PFSK-1 (cell line): ENCODE data around the gene HOMER1.

Experiments used
- FOXP2 ChIP-seq: optimal IDR thresholded peaks from 2 replicates; pipeline ENCODE3; 2011; ENCODE audit warnings: borderline replicate concordance, control low read depth, inconsistent platforms; ENCODE audit not compliant: insufficient read depth; ENCODE audit errors: extremely low read length, extremely low read depth
- POLR2AphosphoS5 ChIP-seq: IDR thresholded peaks from 2 replicates; pipeline ENCODE4 v1.6.1; 2012; ENCODE audit warnings: low read depth, mild to moderate bottlenecking, control low read depth, low read length, moderate library complexity
- REST ChIP-seq, 2 experiments: IDR thresholded peaks; 2 replicates each; pipeline versions ENCODE4 v1.6.1 to v1.8.0; 2011 to 2012; ENCODE audit warnings: low read depth in 2 of 2, low read length in 2 of 2, control low read depth in 1 of 2, inconsistent platforms in 1 of 2, mild to moderate bottlenecking in 1 of 2, moderate library complexity in 1 of 2; ENCODE audit not compliant: insufficient read depth in 1 of 2
- SIN3A ChIP-seq: IDR thresholded peaks from 2 replicates; pipeline ENCODE4 v1.6.1; 2012; ENCODE audit warnings: mild to moderate bottlenecking, low read length, moderate library complexity, borderline replicate concordance; ENCODE audit not compliant: insufficient read depth
- TAF1 ChIP-seq: IDR thresholded peaks from 2 replicates; pipeline ENCODE4 v1.6.1; 2012; ENCODE audit warnings: low read length, control low read depth, borderline replicate concordance; ENCODE audit not compliant: insufficient read depth

Gene HOMER1

GRCh38 chr5:79514391-79515105, 614 bp upstream of the HOMER1 start:
- no peak for TF ChIP-seq REST (IDR thresholded peaks at IDR 0.05; ENCODE audit: insufficient read depth in 1 of 2, low read depth in 2 of 2, low read length in 2 of 2)
- peak; percentile 93 for TF ChIP-seq FOXP2
- peak; percentile 52; the same call in 1 of the 2 replicates for TF ChIP-seq SIN3A
- TF ChIP-seq TAF1, result peak; percentile 87; the same call in 1 of the 2 replicates
- peak; percentile 79 for TF ChIP-seq POLR2AphosphoS5

- no peak for TF ChIP-seq SIN3A
- TF ChIP-seq POLR2AphosphoS5, result no peak
Observed at GRCh38 chr5:79513308-79513703, 628 bp downstream of the HOMER1 start.

GRCh38 chr5:79512471-79513307, 1.2 kb downstream of the HOMER1 start:
- no peak for TF ChIP-seq REST (IDR thresholded peaks at IDR 0.05; ENCODE audit: insufficient read depth in 1 of 2, low read depth in 2 of 2, low read length in 2 of 2)
- TF ChIP-seq POLR2AphosphoS5, result no peak
- TF ChIP-seq SIN3A, result no peak
- no peak for TF ChIP-seq FOXP2
- TF ChIP-seq TAF1, result no peak

- TF ChIP-seq FOXP2, result no peak
- TF ChIP-seq REST (IDR thresholded peaks at IDR 0.05; ENCODE audit: insufficient read depth in 1 of 2, low read depth in 2 of 2, low read length in 2 of 2), result no peak
- no peak for TF ChIP-seq SIN3A
- TF ChIP-seq TAF1, result no peak
- no peak for TF ChIP-seq POLR2AphosphoS5
Observed at GRCh38 chr5:79512049-79512448, 1.9 kb downstream of the HOMER1 start.

- TF ChIP-seq TAF1, result no peak
- TF ChIP-seq REST (IDR thresholded peaks at IDR 0.05; ENCODE audit: insufficient read depth in 1 of 2, low read depth in 2 of 2, low read length in 2 of 2), result no peak
- no peak for TF ChIP-seq SIN3A
- no peak for TF ChIP-seq POLR2AphosphoS5
- TF ChIP-seq FOXP2, result no peak
Observed at GRCh38 chr5:79510638-79511037, 3.3 kb downstream of the HOMER1 start.
